D721Med (cell line): ENCODE measurements around the gene DCST1.

ENCODE experiments used
- DNase-seq: peaks from one replicate; pipeline ENCODE4 v3.0.0; 2011; ENCODE audit warnings: low spot score; ENCODE audit not compliant: insufficient read length
- FAIRE-seq: peaks from 2 replicates; lab custom pipeline; 2011; peaks lifted over from hg19 to GRCh38; lab: Jason Lieb, UNC
- CTCF ChIP-seq: IDR thresholded peaks from 2 replicates; pipeline ENCODE4 v1.5.1; 2012; ENCODE audit warnings: mild to moderate bottlenecking, control low read depth; ENCODE audit not compliant: insufficient read depth; ENCODE audit errors: missing control alignments

DCST1 gene

GRCh38 chr1:155064111-155064831, 30.6 kb downstream of the DCST1 start:
- FAIRE-seq, result no peak
- DNase-seq, result no peak
- TF ChIP-seq CTCF, result no peak

GRCh38 chr1:155064832-155065429, 31.3 kb downstream of the DCST1 start:
- TF ChIP-seq CTCF, result no peak
- no peak for FAIRE-seq
- no peak for DNase-seq

GRCh38 chr1:155066777-155067176, 33.2 kb downstream of the DCST1 start:
- DNase-seq, result no peak
- no peak for TF ChIP-seq CTCF
- FAIRE-seq, result no peak

GRCh38 chr1:155068599-155068998, 35.0 kb downstream of the DCST1 start:
- FAIRE-seq (no peak), DNase-seq (no peak)
- no peak for TF ChIP-seq CTCF

GRCh38 chr1:155069551-155070157, 36.0 kb downstream of the DCST1 start:
- DNase-seq (no peak), FAIRE-seq (no peak)
- TF ChIP-seq CTCF, result no peak

GRCh38 chr1:155070158-155070621, 36.6 kb downstream of the DCST1 start:
- DNase-seq, result no peak
- no peak for FAIRE-seq
- no peak for TF ChIP-seq CTCF
